HCT116 (cell line): ENCODE data around the gene WWOX. TPM values are rescaled to one million over a fixed set of nuclear protein-coding genes. Genes with fewer than 3 reads are reported as not detected.

Source experiments
- ATAC-seq: fragments of 200-7000 bp; cut with Tn5 transposase; 2 replicates; pipeline ENCODE4 v1.9.1; 2020; ENCODE audit warnings: mild to moderate bottlenecking, moderate library complexity
- BruUV-seq: library from RNA; stranded (reverse); fragments of 400-500 nt; replicated peaks from 2 replicates; lab custom pipeline; 2021; lab: Mats Ljungman, UMichigan
- CTCF ChIA-PET: fragments of 300-600 bp; sonication (Branson Sonifier 250); formaldehyde crosslinking; loops from one replicate; lab custom pipeline; 2021; ENCODE audit warnings: antibody characterized with exemption; lab: Charles Lee
- POLR2A ChIA-PET: fragments of 300-600, 350-600 bp; sonication (Branson Sonifier 250); formaldehyde crosslinking; loops from one replicate; lab custom pipeline; 2021; ENCODE audit warnings: antibody characterized with exemption; lab: Charles Lee
- RAD21 ChIA-PET, 2 experiments: fragments of 300-600 bp; sonication (Branson Sonifier 250); formaldehyde crosslinking; loops; one replicate each; lab custom pipeline; 2023; ENCODE audit warnings: low total read pairs in 2 of 2; ENCODE audit not compliant: uncharacterized antibody in 2 of 2, unreplicated experiment in 2 of 2, low non-redundant PET in 1 of 2; lab: Charles Lee
- DNase-seq: peaks from one replicate; pipeline ENCODE4 v3.0.0-alpha.2; 2010; ENCODE audit warnings: low read depth, low spot score
- H2AFZ ChIP-seq: fragments of 200-600 bp; shearing (Covaris generic), sonication (generic); 2 replicates; pipeline ENCODE4 v1.6.1; 2017; ENCODE audit warnings: low read depth, mixed run types, mixed read lengths, antibody characterized with exemption, low read length; ENCODE audit not compliant: poor library complexity, severe bottlenecking
- H3K27ac ChIP-seq: 2 replicates; pipeline ENCODE4 v1.5.1; 2012; ENCODE audit warnings: low read depth, low read length
- H3K27me3 ChIP-seq: fragments of 200-600 bp; sonication (generic); 2 replicates; pipeline ENCODE4 v1.6.1; 2016; ENCODE audit warnings: mixed run types, low read length, mixed read lengths; ENCODE audit not compliant: insufficient read depth
- H3K36me3 ChIP-seq, 2 experiments: fragments of 200-500 bp in 1 of 2; fragments of 200-600 bp in 1 of 2; sonication (Bioruptor generic) in 1 of 2; sonication (generic) in 1 of 2; 2 replicates each; pipeline versions ENCODE4 v1.5.1 to v1.6.1; 2014 to 2016; ENCODE audit warnings: low read length in 2 of 2, inconsistent platforms in 1 of 2, mixed read lengths in 1 of 2, mixed run types in 1 of 2; ENCODE audit not compliant: insufficient read depth in 2 of 2, control insufficient read depth in 1 of 2
- H3K4me1 ChIP-seq, 2 experiments: fragments of 200-600 bp in 1 of 2; sonication (generic) in 1 of 2; 2 replicates each; pipeline versions ENCODE4 v1.5.1 to v1.6.1; 2012 to 2017; ENCODE audit warnings: low read length in 2 of 2, inconsistent platforms in 1 of 2, mild to moderate bottlenecking in 1 of 2, mixed read lengths in 1 of 2, mixed run types in 1 of 2, moderate library complexity in 1 of 2; ENCODE audit not compliant: insufficient read depth in 2 of 2, control insufficient read depth in 1 of 2
- H3K4me2 ChIP-seq: fragments of 200-600 bp; sonication (generic); 2 replicates; pipeline ENCODE4 v1.6.1; 2017; ENCODE audit warnings: mixed run types, low read length, mixed read lengths
- H3K4me3 ChIP-seq, 2 experiments: fragments of 200-600 bp in 1 of 2; sonication (generic) in 1 of 2; replicated peaks in 1 of 2; 2 replicates each; pipeline ENCODE4 v1.5.1; 2011 to 2016; ENCODE audit warnings: low read length in 2 of 2, control low read depth in 1 of 2, low read depth in 1 of 2, mild to moderate bottlenecking in 1 of 2, mixed read lengths in 1 of 2, mixed run types in 1 of 2
- H3K79me2 ChIP-seq: fragments of 200-600 bp; sonication (generic); 2 replicates; pipeline ENCODE4 v1.6.1; 2017; ENCODE audit warnings: mild to moderate bottlenecking, mixed run types, low read length, moderate library complexity, mixed read lengths; ENCODE audit not compliant: insufficient read depth
- H3K9ac ChIP-seq: fragments of 200-600 bp; sonication (generic); 2 replicates; pipeline ENCODE4 v1.6.1; 2016; ENCODE audit warnings: low read length, mixed read lengths
- H3K9me2 ChIP-seq: fragments of 200-600 bp; sonication (generic), shearing (Covaris generic); 2 replicates; pipeline ENCODE4 v1.6.1; 2017; ENCODE audit warnings: mixed run types, mild to moderate bottlenecking, moderate library complexity; ENCODE audit not compliant: insufficient read depth
- H3K9me3 ChIP-seq, 2 experiments: fragments of 200-500 bp in 1 of 2; fragments of 200-600 bp in 1 of 2; sonication (Bioruptor generic) in 1 of 2; sonication (generic) in 1 of 2; 2 replicates each; pipeline ENCODE4 v1.6.1; 2014 to 2017; ENCODE audit warnings: low read length in 2 of 2, mixed read lengths in 2 of 2, inconsistent platforms in 1 of 2, low read depth in 1 of 2, mild to moderate bottlenecking in 1 of 2, mixed run types in 1 of 2, moderate library complexity in 1 of 2; ENCODE audit not compliant: control insufficient read depth in 1 of 2, insufficient read depth in 1 of 2
- H4K20me1 ChIP-seq: fragments of 200-600 bp; sonication (generic), shearing (Covaris generic); 2 replicates; pipeline ENCODE4 v1.6.1; 2017; ENCODE audit warnings: mixed run types, mild to moderate bottlenecking, moderate library complexity; ENCODE audit not compliant: insufficient read depth
- ATF3 ChIP-seq: IDR thresholded peaks from 2 replicates; pipeline ENCODE4 v1.6.1; 2012
- CEBPB ChIP-seq: IDR thresholded peaks from 2 replicates; pipeline ENCODE4 v1.6.1; 2012; ENCODE audit warnings: low read depth
- CTCF ChIP-seq, 3 experiments: fragments of 200-600 bp in 1 of 3; sonication (generic) in 1 of 3; IDR thresholded peaks in 2 of 3; conservative IDR thresholded peaks in 1 of 3; 2 replicates each; pipeline ENCODE4 v1.5.1; 2012 to 2017; ENCODE audit warnings: low read depth in 2 of 3, low read length in 2 of 3, antibody characterized with exemption in 1 of 3, borderline replicate concordance in 1 of 3, control low read depth in 1 of 3, mild to moderate bottlenecking in 1 of 3, mixed read lengths in 1 of 3, mixed run types in 1 of 3, moderate library complexity in 1 of 3; ENCODE audit not compliant: insufficient read depth in 1 of 3
- EGR1 ChIP-seq: IDR thresholded peaks from 2 replicates; pipeline ENCODE4 v1.6.1; 2012; ENCODE audit warnings: low read depth
- EZH2 ChIP-seq: fragments of 200-600 bp; sonication (generic); IDR thresholded peaks from 2 replicates; pipeline ENCODE4 v1.6.1; 2017; ENCODE audit warnings: antibody characterized with exemption, mixed run types
- EZH2phosphoT487 ChIP-seq: fragments of 200-600 bp; IDR thresholded peaks from 2 replicates; pipeline ENCODE4 v1.6.1; 2018; ENCODE audit warnings: antibody characterized with exemption, borderline replicate concordance
- JUND ChIP-seq: IDR thresholded peaks from 2 replicates; pipeline ENCODE4 v1.6.1; 2012
- POLR2A ChIP-seq: IDR thresholded peaks from 2 replicates; pipeline ENCODE4 v1.7.0; 2011; ENCODE audit warnings: borderline replicate concordance; ENCODE audit not compliant: insufficient read depth, insufficient read length; ENCODE audit errors: extremely low read depth
- SIN3A ChIP-seq: IDR thresholded peaks from 2 replicates; pipeline ENCODE4 v1.6.1; 2012; ENCODE audit warnings: low read depth
- SP1 ChIP-seq: IDR thresholded peaks from 2 replicates; pipeline ENCODE4 v1.6.1; 2012; ENCODE audit warnings: low read depth
- YY1 ChIP-seq: IDR thresholded peaks from 2 replicates; pipeline ENCODE4 v1.6.1; 2011; ENCODE audit warnings: low read length, low read depth, moderate library complexity, mild to moderate bottlenecking; ENCODE audit not compliant: insufficient replicate concordance; ENCODE audit errors: extremely low read depth
- ZFX ChIP-seq: fragments of 450-650 bp; IDR thresholded peaks from 2 replicates; pipeline ENCODE4 v1.6.1; 2017
- ZNF274 ChIP-seq: fragments of 200-500 bp; sonication (Bioruptor generic); IDR thresholded peaks from 2 replicates; pipeline ENCODE4 v1.6.1; 2014; ENCODE audit warnings: mild to moderate bottlenecking, low read depth, low read length, inconsistent platforms
- intact Hi-C: fragments of 100-400 bp; cut with micrococcal nuclease; formaldehyde crosslinking; loops from 2 replicates; pipeline ENCODE4 v1.10.0; 2022
- total RNA-seq: library from RNA; stranded (reverse); gene quantifications from one replicate; pipeline ENCODE4 v1.2.1, GENCODE V29; 2021; ENCODE audit not compliant: unreplicated experiment
- TF ChIP-seq, protein P1 (sequence below): IDR thresholded peaks from 2 replicates; pipeline ENCODE4 v1.6.1; 2012; ENCODE audit warnings: low read depth
- TF ChIP-seq, protein P2 (sequence below): IDR thresholded peaks from 2 replicates; pipeline ENCODE4 v1.6.1; 2011; ENCODE audit warnings: mild to moderate bottlenecking, low read length, moderate library complexity; ENCODE audit not compliant: insufficient replicate concordance; ENCODE audit errors: extremely low read depth

Gene WWOX
- total RNA-seq, 1 experiment from 2014 or later: 13.7 TPM

- ChIA-PET RAD21 (no interaction called here), CTCF (no interaction called here), POLR2A (no interaction called here)
- Histone ChIP-seq H3K27me3 (no peaks in the 10 kb centered on the region), H3K27ac (no peak overlapping the region), H3K4me2 (no peak overlapping the region), H3K4me1 (no peaks in the 10 kb centered on the region), H3K9me2 (no peaks in the 10 kb centered on the region), H3K9ac (no peak overlapping the region), H3K9me3 (no peaks in the 10 kb centered on the region), H4K20me1 (no peaks in the 10 kb centered on the region; the same call in 1 of the 2 replicates), H3K79me2 (no peaks in the 10 kb centered on the region), H3K4me3 (no peak overlapping the region), H3K36me3 (no peaks in the 10 kb centered on the region; a peak in 1 of 4 replicates), H2AFZ (no peak overlapping the region)
- no TSS peak for BruUV-seq
- intact Hi-C loops: no loop called here
- TF ChIP-seq EGR1 (no peak), POLR2A (no peak), SIN3A (no peak), EZH2phosphoT487 (no peak), ZNF274 (no peak), YY1 (no peak), ATF3 (no peak), CEBPB (no peak), JUND (no peak), SP1 (no peak), CTCF (IDR thresholded peaks at IDR 0.05 in 2 of 3, conservative IDR thresholded peaks at IDR 0.05 in 1 of 3; ENCODE audit: borderline replicate concordance in 1 of 3, insufficient read depth in 1 of 3, low read depth in 2 of 3, low read length in 2 of 3) (no peak), ZFX (no peak), EZH2 (no peak)
- TF ChIP-seq, protein P1, sequence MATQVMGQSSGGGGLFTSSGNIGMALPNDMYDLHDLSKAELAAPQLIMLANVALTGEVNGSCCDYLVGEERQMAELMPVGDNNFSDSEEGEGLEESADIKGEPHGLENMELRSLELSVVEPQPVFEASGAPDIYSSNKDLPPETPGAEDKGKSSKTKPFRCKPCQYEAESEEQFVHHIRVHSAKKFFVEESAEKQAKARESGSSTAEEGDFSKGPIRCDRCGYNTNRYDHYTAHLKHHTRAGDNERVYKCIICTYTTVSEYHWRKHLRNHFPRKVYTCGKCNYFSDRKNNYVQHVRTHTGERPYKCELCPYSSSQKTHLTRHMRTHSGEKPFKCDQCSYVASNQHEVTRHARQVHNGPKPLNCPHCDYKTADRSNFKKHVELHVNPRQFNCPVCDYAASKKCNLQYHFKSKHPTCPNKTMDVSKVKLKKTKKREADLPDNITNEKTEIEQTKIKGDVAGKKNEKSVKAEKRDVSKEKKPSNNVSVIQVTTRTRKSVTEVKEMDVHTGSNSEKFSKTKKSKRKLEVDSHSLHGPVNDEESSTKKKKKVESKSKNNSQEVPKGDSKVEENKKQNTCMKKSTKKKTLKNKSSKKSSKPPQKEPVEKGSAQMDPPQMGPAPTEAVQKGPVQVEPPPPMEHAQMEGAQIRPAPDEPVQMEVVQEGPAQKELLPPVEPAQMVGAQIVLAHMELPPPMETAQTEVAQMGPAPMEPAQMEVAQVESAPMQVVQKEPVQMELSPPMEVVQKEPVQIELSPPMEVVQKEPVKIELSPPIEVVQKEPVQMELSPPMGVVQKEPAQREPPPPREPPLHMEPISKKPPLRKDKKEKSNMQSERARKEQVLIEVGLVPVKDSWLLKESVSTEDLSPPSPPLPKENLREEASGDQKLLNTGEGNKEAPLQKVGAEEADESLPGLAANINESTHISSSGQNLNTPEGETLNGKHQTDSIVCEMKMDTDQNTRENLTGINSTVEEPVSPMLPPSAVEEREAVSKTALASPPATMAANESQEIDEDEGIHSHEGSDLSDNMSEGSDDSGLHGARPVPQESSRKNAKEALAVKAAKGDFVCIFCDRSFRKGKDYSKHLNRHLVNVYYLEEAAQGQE: no peak
- TF ChIP-seq, protein P2, sequence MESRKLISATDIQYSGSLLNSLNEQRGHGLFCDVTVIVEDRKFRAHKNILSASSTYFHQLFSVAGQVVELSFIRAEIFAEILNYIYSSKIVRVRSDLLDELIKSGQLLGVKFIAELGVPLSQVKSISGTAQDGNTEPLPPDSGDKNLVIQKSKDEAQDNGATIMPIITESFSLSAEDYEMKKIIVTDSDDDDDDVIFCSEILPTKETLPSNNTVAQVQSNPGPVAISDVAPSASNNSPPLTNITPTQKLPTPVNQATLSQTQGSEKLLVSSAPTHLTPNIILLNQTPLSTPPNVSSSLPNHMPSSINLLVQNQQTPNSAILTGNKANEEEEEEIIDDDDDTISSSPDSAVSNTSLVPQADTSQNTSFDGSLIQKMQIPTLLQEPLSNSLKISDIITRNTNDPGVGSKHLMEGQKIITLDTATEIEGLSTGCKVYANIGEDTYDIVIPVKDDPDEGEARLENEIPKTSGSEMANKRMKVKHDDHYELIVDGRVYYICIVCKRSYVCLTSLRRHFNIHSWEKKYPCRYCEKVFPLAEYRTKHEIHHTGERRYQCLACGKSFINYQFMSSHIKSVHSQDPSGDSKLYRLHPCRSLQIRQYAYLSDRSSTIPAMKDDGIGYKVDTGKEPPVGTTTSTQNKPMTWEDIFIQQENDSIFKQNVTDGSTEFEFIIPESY: no peak
- DNase-seq (no peak), ATAC-seq (no peak)
Observed at GRCh38 chr16:78108451-78108850, 9.0 kb downstream of the WWOX start.
